ENCODE data around the gene CCDC157.
A peak's percentile ranks its signal among the peaks of the same experiment; 100 is the strongest.
"Not testable (repeated sequence)": the region's sequence is repeated elsewhere in the genome, so short reads cannot be mapped to it uniquely, and the experiment has no call there.

The CCDC157 gene

GRCh38 chr22:30392661-30393321 lies 36.0 kb downstream of the CCDC157 start:
- no peak for DNase-seq

- DNase-seq: no peak
Measured at GRCh38 chr22:30393322-30393680, 36.5 kb downstream of the CCDC157 start.

DNA sequence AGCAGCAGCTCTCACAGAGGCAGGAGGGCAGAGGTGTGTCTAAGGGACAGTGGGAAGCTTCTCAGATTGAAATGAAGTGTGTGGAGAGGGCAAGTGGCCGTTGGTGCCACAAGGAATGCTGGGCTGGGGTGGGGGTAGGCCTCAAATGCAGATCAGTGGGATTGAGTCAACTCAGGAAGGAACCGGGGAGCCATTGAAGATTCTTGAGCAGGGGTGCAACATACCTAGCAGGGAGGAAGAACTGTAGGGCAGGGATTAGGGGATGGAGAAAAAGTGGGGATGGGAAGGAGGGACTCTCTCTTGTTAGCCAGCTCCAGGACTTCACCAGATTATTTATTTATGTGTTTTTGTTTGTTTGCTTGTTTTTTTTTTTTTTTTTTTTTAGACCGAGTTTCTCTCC lies 37.1 kb downstream of the CCDC157 start:
- no peak for DNase-seq

DNA sequence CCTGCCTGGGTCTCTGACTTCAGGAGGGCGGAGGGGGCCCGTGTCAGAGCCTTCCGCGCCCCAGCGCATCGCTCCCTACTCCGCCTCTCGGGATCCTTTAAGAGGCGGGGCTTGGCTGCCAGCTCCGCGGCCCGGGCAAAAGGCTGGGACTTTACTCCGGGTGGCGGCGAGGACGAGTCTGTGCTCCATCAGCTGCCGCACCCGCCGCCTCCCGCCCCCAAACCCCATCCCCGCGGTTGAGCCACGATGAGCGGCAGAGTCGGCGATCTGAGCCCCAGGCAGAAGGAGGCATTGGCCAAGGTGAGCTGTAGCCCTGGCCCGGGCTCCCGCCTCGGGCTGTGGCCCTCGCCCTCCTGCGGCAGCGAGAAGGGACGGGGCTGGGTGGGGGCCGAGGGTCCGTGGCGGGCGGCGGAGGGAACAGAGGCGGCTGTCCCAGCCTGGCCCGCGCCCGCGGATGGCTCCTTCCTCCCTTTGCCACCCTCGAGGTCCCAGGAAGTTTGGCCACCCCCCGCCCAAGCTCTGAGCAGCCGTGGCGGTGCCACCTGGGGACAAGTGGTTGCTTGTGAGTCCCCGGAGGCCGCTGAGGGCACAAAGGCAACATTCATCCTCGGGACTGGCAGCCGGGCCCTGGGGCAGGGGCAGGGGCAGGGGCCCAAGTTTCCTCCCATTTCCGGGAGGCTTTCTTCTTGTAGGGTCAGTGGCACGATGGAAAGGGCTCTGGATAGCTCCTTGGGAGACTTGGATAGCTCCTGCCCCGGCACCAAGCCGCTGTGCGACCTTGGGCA lies 40.3 kb downstream of the CCDC157 start, which contains the start of gene SEC14L2:
TSS of gene SEC14L2 (plus strand) at position 148 of the 785 bp plus-strand sequence. CDS start at position 247, 99 bp downstream.
- peak; percentile 38 for DNase-seq

DNA sequence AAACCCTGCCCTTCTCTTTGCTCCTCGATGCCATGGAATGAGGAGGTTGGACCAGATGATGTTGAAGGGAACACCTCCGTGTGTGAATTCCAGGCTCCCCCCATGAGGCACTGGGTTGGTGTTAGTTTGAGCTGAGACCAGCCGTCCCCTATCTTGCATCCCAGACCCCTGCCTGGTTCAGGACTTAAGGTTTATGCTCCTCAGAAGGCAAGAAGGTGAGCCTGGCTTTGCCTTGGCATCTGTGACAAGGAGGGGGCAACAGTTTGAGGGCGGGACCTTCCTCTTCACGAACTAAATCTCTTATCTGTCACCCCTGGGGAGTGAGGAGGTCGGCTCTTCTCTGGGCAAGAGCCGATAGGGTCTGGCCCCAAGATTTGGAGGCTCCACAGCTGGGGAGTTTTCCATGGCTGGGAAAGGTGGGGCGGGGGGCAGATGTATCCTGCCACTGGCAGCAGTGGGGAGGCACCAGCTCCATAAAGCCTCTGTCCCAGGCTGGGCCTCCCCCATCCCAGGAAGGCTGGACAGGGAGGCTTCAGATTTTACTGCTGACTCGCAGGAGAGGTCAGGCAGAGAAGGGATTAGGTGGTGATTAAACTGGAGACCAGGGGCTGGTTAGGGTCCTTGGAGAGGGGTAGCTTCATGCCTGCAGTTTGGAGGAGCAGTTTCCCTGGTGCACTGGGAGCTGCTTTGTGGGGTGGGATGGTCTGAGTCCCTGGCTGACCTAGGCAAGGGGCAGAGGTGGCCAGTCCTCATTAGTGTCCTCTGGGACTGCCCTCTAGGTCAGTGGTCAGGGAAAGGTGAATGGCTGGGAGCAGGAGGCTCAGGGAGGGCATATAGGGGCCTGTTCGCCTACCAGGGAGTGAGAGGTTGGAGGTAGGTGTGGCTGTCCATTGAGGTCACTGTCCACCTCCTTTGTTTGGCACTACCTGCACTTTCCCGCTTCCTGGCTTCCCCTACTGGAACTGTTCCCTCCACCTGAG lies 41.1 kb downstream of the CCDC157 start:
- DNase-seq: no peak

- no peak for DNase-seq
Measured at GRCh38 chr22:30398685-30399680, 42.2 kb downstream of the CCDC157 start.

DNA sequence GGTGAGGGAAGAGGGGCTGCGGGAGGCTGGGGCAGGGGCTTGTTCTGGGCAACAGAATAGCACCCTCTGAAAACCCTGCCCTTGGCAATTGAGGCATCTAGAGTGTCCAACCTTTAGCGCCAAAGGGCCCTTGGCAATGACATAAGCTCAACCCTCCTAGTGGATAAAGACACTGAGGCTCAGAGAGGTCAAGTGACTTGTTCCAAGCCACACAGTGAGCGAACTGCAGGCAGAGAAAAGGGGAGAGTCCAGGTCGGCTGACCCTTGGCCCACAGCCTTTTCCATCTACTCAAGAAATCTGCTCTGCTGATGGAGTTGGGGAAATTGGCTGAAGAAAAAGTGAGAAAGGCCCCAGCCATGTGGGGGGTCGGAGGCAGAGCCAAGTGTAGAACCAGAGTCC lies 42.9 kb downstream of the CCDC157 start:
- DNase-seq: no peak

DNA sequence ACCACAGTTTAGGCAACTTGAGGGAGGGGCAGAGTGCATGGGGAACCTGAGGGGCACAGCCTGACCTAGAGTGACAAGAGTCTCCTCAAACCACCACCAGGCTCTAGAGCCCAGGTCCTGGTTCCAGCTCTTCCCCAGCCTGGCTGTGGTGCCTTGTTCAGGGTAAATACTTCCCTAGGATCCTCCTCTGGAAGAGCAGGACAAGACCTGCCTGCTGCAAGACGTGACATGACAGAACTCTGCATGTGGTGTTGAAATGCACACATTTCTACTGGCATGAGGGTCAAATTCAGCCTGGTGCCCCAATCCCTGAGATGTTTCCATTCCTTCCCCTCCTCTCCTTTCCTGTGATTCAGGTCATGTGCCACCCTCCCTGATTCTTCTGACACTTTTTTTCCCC lies 43.4 kb downstream of the CCDC157 start:
- no peak for DNase-seq

- not testable (repeated sequence) for DNase-seq
Measured at GRCh38 chr22:30401024-30401423, 44.2 kb downstream of the CCDC157 start.

- no peak for DNase-seq
Measured at GRCh38 chr22:30402028-30402765, 45.4 kb downstream of the CCDC157 start.

GRCh38 chr22:30402766-30403104 lies 45.9 kb downstream of the CCDC157 start:
- DNase-seq: not testable (repeated sequence)

DNA sequence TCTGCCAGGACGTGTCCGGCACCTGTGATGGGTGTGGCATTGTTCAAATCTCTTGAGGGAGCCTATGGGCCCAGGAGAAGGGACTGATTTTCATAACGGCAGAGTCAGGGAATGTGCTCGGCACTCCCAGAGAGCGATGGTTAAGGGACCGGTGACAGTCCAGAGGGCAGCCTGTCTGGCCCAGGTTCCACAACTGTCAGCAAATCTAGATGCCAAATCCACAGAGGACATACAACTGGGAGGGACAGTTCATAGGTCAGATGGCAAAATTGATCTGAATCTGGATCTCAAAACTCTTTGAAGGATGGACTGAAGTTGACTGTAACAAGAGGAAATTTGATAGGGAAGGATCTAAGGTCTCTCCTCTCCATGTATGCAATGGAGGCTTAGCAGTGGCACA lies 47.5 kb downstream of the CCDC157 start:
- no peak for DNase-seq

GRCh38 chr22:30405731-30406130 lies 48.9 kb downstream of the CCDC157 start:
- no peak for DNase-seq

- DNase-seq: no peak
Measured at GRCh38 chr22:30406400-30406799, 49.6 kb downstream of the CCDC157 start.

DNA sequence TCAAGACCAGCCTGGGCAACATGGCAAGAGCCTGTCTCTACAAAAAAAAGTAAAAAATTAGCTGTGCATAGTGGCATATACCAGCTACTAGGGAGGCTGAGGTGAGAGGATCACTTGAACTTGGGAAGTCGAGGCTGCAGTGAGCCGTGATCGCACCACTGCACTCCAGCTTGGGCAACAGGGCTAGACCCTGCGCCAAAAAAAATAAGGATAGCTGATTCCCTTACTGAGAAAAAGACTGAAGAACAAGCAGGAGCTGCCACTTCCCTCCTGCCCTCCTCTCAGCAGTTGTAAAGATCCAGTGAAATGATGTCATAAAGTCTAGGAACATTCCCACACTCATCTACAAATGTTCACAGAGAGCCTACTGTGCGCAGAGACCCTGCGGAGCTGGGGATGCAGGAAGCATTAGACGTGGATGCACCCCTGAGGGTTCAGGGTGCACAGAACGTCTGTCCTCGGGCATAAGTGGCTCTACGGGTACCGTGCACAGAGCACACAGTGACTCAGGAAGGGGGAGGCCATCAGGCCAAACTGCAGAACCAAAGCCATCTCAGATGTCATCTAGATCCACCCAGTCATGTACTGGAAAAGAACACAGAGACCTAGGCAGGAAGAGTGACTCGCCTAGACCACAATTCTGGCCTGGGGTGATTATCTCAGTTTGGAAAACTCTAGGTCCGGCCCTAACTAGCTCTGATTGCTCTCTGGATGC lies 51.7 kb downstream of the CCDC157 start:
- DNase-seq: no peak

GRCh38 chr22:30411780-30412179 lies 55.0 kb downstream of the CCDC157 start:
- no peak for DNase-seq

- DNase-seq: no peak
Measured at GRCh38 chr22:30413001-30413400, 56.2 kb downstream of the CCDC157 start.

- DNase-seq: no peak
Measured at GRCh38 chr22:30413745-30414524, 57.1 kb downstream of the CCDC157 start.

DNA sequence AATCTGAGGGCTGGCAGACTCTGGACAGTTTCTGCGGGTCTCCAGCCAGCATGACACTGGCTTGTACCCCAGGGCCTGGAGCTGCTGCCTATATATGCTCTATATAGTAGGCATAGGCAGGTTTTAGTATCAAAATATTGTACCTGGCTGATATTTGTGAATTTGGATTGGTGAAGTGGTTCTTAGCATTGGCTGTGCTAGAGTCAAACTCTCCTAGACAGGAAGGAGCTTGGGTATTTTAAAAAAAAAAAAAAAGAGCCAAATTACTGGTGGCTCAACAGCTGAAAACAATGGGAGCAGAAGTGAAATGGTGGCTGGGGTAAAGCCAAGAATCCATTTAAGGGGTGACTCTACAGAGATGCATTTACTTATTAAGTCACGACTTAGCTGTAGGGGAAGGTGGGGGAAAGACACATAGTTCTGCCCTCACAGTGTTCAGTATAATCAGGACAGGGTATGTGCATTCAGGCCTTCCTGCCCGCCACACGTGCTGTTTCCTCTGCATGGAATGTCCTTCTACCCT lies 57.8 kb downstream of the CCDC157 start:
- no peak for DNase-seq
